ENCODE measurements around the gene SLCO6A1.

- TF ChIP-seq CTCF (IDR thresholded peaks at IDR 0.05; ENCODE audit: low read depth, low read length) (no peak), EZH2phosphoT487 (IDR thresholded peaks at IDR 0.05; ENCODE audit: low read depth) (no peak)
Measured at GRCh38 chr5:102498271-102499034, at the start of gene SLCO6A1.

All from OCI-LY3 (cell line).